GM19043 (cell line): ENCODE measurements around the gene KDM8.

Source experiments
- ATAC-seq: cut with Tn5 transposase; IDR thresholded peaks from one replicate; pipeline ENCODE4 v1.9.1; 2021; ENCODE audit warnings: low read depth; ENCODE audit not compliant: unreplicated experiment

KDM8 gene

DNA sequence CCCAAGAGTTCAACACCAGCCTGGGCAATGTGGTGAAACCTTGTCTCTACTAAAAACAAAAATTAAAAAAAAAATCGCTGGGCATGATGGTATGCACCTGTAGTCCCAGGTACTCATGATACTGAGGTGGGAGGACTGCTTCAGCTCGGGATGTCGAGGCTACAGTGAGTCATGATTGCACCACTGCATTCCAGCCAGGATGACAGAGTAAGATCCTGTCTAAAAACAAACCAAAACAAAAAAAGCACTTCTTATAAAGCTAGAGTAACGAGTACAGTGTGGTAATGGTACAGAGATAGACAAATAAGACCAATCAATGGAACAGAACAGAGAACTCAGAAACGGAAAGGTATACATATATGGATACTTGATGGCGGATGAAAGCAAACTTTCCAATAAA lies 60.8 kb downstream of the KDM8 start:
- ATAC-seq: no peak

GRCh38 chr16:27265982-27266381 lies 62.7 kb downstream of the KDM8 start:
- ATAC-seq: no peak

DNA sequence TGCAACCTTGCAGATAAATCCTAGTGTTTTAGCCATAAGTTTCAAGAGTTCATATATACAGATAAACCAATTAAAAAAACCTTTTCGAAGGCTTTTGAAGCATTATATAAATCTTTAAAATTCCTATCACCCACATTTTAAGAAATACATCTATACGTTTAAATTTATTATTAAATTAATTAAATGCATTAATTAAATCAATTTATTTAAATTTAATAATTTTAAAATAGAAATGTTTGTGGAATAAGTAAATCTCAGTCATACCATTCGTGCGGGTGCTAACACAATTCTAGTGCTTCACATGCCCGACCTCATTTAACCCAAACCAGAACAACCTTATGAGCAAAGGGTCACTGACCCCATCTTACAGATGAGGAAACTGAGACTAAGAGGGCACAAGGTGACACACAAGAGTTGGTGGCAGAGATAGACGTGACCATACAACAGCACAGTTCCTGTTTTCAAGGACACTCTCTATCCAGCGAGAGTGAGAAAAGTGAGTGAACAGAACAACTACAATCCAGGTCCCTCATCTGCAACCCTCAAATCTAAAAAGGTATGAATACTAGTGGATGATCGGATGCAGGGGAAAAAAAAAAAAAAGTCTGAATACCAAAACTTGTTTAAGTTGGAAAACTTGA lies 63.8 kb downstream of the KDM8 start:
- ATAC-seq: no peak

- ATAC-seq: peak; percentile 90
These were observed 65.3 kb downstream of the KDM8 start, which contains the start of gene NSMCE1 for GRCh38 chr16:27268376-27269299. NSMCE1 (minus strand) TSS chr16:27268772; CDS start chr16:27257570, 11,202 bp downstream.

DNA sequence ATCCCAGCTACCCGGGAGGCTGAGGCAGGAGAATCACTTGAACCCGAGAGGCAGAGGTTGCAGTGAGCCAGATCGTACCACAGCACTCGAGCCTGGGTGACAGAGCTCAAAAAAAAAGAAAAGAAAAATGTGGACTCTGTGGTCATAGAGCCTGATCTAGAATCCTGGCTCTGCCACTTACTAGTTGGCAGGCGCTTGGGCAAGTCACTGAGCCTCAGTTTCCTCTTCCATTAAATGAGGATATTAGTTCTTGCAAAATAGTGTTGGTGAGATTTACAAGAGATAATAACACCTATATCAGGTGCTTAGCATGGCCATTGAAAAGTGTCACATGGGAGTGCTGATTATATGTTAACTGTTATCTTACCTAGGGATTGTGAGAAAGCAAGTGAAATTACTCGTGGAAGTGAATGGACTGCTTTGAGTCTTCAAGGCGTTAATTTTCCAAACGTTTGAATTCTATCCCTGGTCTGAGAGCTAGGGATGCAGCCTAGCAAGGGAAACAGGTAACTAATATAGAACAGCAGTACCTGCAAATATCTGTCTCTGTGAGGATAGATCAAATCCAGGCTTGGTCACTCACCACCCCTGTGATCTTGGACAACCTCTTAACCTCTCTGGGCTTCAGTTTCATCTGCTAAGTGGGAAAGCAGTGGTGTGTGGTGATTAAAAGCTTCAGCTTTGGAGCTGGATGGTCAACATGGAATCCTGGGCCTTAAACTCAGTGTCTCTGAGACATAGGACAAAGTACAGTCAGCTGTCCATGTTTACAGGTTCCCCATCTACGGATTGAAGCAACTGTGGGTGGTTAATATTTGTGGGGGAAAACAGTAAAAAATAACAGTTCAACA lies 66.2 kb downstream of the KDM8 start:
- no peak for ATAC-seq

- no peak for ATAC-seq
These were observed 67.0 kb downstream of the KDM8 start for GRCh38 chr16:27270349-27270748.
